K562 (cell line): ENCODE data around the gene ANKS1A. TPM values are rescaled to one million over a fixed set of nuclear protein-coding genes. Genes with fewer than 3 reads are reported as not detected.

Experiments used
- BCOR ChIP-seq: fragments of 450-650 bp; IDR thresholded peaks from 2 replicates; pipeline ENCODE4 v1.6.1; 2016
- CBX5 ChIP-seq: IDR thresholded peaks from 2 replicates; pipeline ENCODE4 v1.6.1; 2014; ENCODE audit warnings: low read depth, borderline replicate concordance
- CEBPB ChIP-seq: fragments of 450-650 bp; IDR thresholded peaks from 2 replicates; pipeline ENCODE4 v1.6.1; 2016; ENCODE audit warnings: missing genetic modification characterization, missing compliant biosample characterization
- CREB5 ChIP-seq: fragments of 250-450 bp; sonication (Bioruptor Pico); IDR thresholded peaks from 2 replicates; pipeline ENCODE4 v1.5.0; 2020; ENCODE audit warnings: mild to moderate bottlenecking
- CTCF ChIP-seq, 3 experiments: IDR thresholded peaks in 2 of 3; conservative IDR thresholded peaks in 1 of 3; 2 replicates each; pipeline ENCODE4 v1.5.1; 2011 to 2012; ENCODE audit warnings: low read length in 3 of 3, mild to moderate bottlenecking in 3 of 3, control low read depth in 2 of 3, improper control_type of control experiment in 1 of 3, inconsistent platforms in 1 of 3, low read depth in 1 of 3, mixed read lengths in 1 of 3, moderate library complexity in 1 of 3; ENCODE audit not compliant: insufficient read depth in 2 of 3
- FUS ChIP-seq: fragments of 200-400 bp; formaldehyde crosslinking; optimal IDR thresholded peaks from 2 replicates; pipeline ENCODE3; 2017; ENCODE audit warnings: low read depth, low read length
- GTF2E2 ChIP-seq: fragments of 200-800 bp; sonication (Bioruptor generic); IDR thresholded peaks from 2 replicates; pipeline ENCODE4 v1.6.1; 2016; ENCODE audit warnings: missing genetic modification characterization, missing compliant biosample characterization
- HDAC2 ChIP-seq: fragments of 450-650 bp; IDR thresholded peaks from 2 replicates; pipeline ENCODE4 v1.6.1; 2016; ENCODE audit warnings: mild to moderate bottlenecking
- HOXB6 ChIP-seq: fragments of 250-450 bp; sonication (Bioruptor Pico); IDR thresholded peaks from 2 replicates; pipeline ENCODE4 v1.5.1; 2022; ENCODE audit warnings: mild to moderate bottlenecking, borderline replicate concordance
- JUND ChIP-seq, 2 experiments: IDR thresholded peaks; 2 replicates in 1 of 2; 3 replicates in 1 of 2; pipeline ENCODE4 v1.6.1; 2011; ENCODE audit warnings: borderline replicate concordance in 2 of 2, low read depth in 2 of 2, low read length in 2 of 2, improper control_type of control experiment in 1 of 2, missing biosample characterization in 1 of 2, missing genetic modification characterization in 1 of 2, missing genetic modification reagents in 1 of 2
- NRF1 ChIP-seq, 2 experiments: fragments of 450-650 bp; IDR thresholded peaks in 1 of 2; conservative IDR thresholded peaks in 1 of 2; 2 replicates each; pipeline ENCODE4 v1.6.1; 2014; ENCODE audit warnings: mild to moderate bottlenecking in 2 of 2
- PKNOX1 ChIP-seq: fragments of 450-650 bp; IDR thresholded peaks from 2 replicates; pipeline ENCODE4 v1.6.1; 2016
- PML ChIP-seq: IDR thresholded peaks from 2 replicates; pipeline ENCODE4 v1.6.1; 2012; ENCODE audit warnings: low read length, inconsistent platforms
- POLR3G ChIP-seq: IDR thresholded peaks from 2 replicates; pipeline ENCODE4 v1.6.1; 2011; ENCODE audit not compliant: insufficient read length, insufficient replicate concordance; ENCODE audit errors: extremely low read depth
- PRMT5 ChIP-seq: sonication (generic); formaldehyde crosslinking; IDR thresholded peaks from 2 replicates; pipeline ENCODE4 v1.5.0; 2020; ENCODE audit warnings: missing genetic modification reagents
- PTRF ChIP-seq: fragments of 450-650 bp; IDR thresholded peaks from 2 replicates; pipeline ENCODE4 v1.6.1; 2016; ENCODE audit warnings: mild to moderate bottlenecking, missing genetic modification characterization, missing compliant biosample characterization
- RBM25 ChIP-seq: fragments of 200-400 bp; formaldehyde crosslinking; IDR thresholded peaks from 2 replicates; pipeline ENCODE4 v1.6.1; 2018; ENCODE audit warnings: low read length, low read depth, moderate library complexity; ENCODE audit not compliant: severe bottlenecking
- RCOR1 ChIP-seq, 2 experiments: IDR thresholded peaks; 2 replicates each; pipeline ENCODE4 v1.6.1; 2012; ENCODE audit warnings: low read depth in 2 of 2, low read length in 2 of 2, borderline replicate concordance in 1 of 2, improper control_type of control experiment in 1 of 2
- SMARCA5 ChIP-seq: fragments of 450-650 bp; IDR thresholded peaks from 2 replicates; pipeline ENCODE4 v1.6.1; 2016
- ZC3H11A ChIP-seq: IDR thresholded peaks from 2 replicates; pipeline ENCODE4 v1.6.1; 2012; ENCODE audit warnings: low read depth, low read length, improper control_type of control experiment
- ZNF12 ChIP-seq: sonication (generic); formaldehyde crosslinking; IDR thresholded peaks from 2 replicates; pipeline ENCODE4 v1.4.0; 2020; ENCODE audit warnings: mild to moderate bottlenecking, missing genetic modification reagents
- ZNF445 ChIP-seq: fragments of 250-450 bp; sonication (Bioruptor Pico); IDR thresholded peaks from 2 replicates; pipeline ENCODE4 v1.4.0; 2020; ENCODE audit warnings: low read depth, mild to moderate bottlenecking, moderate library complexity
- ZNF76 ChIP-seq: fragments of 250-450 bp; sonication (Bioruptor Pico); IDR thresholded peaks from 2 replicates; pipeline ENCODE4 v1.4.0; 2020; ENCODE audit warnings: mild to moderate bottlenecking, moderate library complexity, borderline replicate concordance
- ZSCAN32 ChIP-seq: fragments of 450-650 bp; formaldehyde crosslinking; IDR thresholded peaks from 2 replicates; pipeline ENCODE4 v1.4.0; 2020; ENCODE audit warnings: mild to moderate bottlenecking, moderate library complexity
- polyA plus RNA-seq, 8 experiments: library from polyadenylated mRNA; depleted of rRNA in 4 of 8; stranded (reverse) in 5 of 8; unstranded in 3 of 8; fragments of >200 nt; fragmentation: Nextera tagmentation in 2 of 8; fragmentation: Illumina TruSeq in 1 of 8; extraction: Ambion mirVana in 2 of 8; extraction: Trizol in 1 of 8; gene quantifications; 2 replicates each; pipeline versions ENCODE4 v1.2.1 to v1.2.3, GENCODE V29; 2011 to 2014; ENCODE audit warnings: inconsistent platforms in 1 of 8, missing spikeins in 1 of 8
- total RNA-seq, 7 experiments: library from RNA; depleted of rRNA in 6 of 7; stranded (reverse); fragments of >200 nt in 6 of 7; fragmentation: Illumina TruSeq in 2 of 7; extraction: Trizol in 2 of 7; gene quantifications; 2 replicates each; pipeline versions ENCODE4 v1.2.1 to v1.2.3, GENCODE V29; 2011 to 2021; ENCODE audit warnings: low replicate concordance in 1 of 7
- TF ChIP-seq, protein P1 (sequence below), 2 experiments: fragments of 450-650 bp in 1 of 2; sonication (generic) in 1 of 2; formaldehyde crosslinking in 1 of 2; IDR thresholded peaks in 1 of 2; conservative IDR thresholded peaks in 1 of 2; 2 replicates each; pipeline versions ENCODE4 v1.6.1 to v1.8.1; 2016 to 2023; ENCODE audit warnings: mild to moderate bottlenecking in 2 of 2, moderate library complexity in 2 of 2, inconsistent platforms in 1 of 2, missing genetic modification reagents in 1 of 2

Gene ANKS1A
- total and polyA plus RNA-seq, 9 of the 15 experiments (the other 6 are each of a cell fraction or from before 2014, with no cell fraction given): 1.1 to 13.8 (median 5.3) TPM

- no peak for TF ChIP-seq GTF2E2 (tag)
- no peak for TF ChIP-seq FUS
- no peak for TF ChIP-seq ZC3H11A
- peak; percentile 39; the same call in 1 of the 2 replicates for TF ChIP-seq CEBPB (tag)
- no peak for TF ChIP-seq ZNF76 (CRISPR knock-in tag)
- TF ChIP-seq ZNF12: no peak
- 0 out of 2 replicates have a peak, but pooled peaks have one; percentile 58 for TF ChIP-seq SMARCA5
- TF ChIP-seq PRMT5 (CRISPR knock-in tag): no peak
- TF ChIP-seq ZNF445 (CRISPR knock-in tag): no peak
- TF ChIP-seq RCOR1 (IDR thresholded peaks at IDR 0.05; ENCODE audit: borderline replicate concordance in 1 of 2, low read depth in 2 of 2, low read length in 2 of 2): peak in 1 of 2 experiments; percentile 30; a peak in 1 of 4 replicates
- TF ChIP-seq CREB5: no peak
- no peak for TF ChIP-seq PKNOX1
- TF ChIP-seq PTRF (tag): no peak
- TF ChIP-seq, protein P1, sequence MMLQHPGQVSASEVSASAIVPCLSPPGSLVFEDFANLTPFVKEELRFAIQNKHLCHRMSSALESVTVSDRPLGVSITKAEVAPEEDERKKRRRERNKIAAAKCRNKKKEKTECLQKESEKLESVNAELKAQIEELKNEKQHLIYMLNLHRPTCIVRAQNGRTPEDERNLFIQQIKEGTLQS (IDR thresholded peaks at IDR 0.05): peak; percentile 78
- TF ChIP-seq, protein P1 (CRISPR knock-in tag; conservative IDR thresholded peaks at IDR 0.05): peak; percentile 56; the same call in 1 of the 2 replicates
- peak; percentile 55; the same call in 1 of the 2 replicates for TF ChIP-seq HDAC2
- no peak for TF ChIP-seq PML
- TF ChIP-seq NRF1 (conservative IDR thresholded peaks at IDR 0.05 in 1 of 2, IDR thresholded peaks at IDR 0.05 in 1 of 2): no peak
- no peak for TF ChIP-seq JUND (IDR thresholded peaks at IDR 0.05; ENCODE audit: borderline replicate concordance, low read depth, low read length)
- peak; percentile 70; the same call in 2 of the 3 replicates for TF ChIP-seq JUND (tag; IDR thresholded peaks at IDR 0.05; ENCODE audit: borderline replicate concordance, low read depth, low read length)
- TF ChIP-seq ZSCAN32: no peak
- TF ChIP-seq POLR3G: no peak
- no peak for TF ChIP-seq HOXB6
- TF ChIP-seq CTCF (IDR thresholded peaks at IDR 0.05 in 2 of 3, conservative IDR thresholded peaks at IDR 0.05 in 1 of 3; ENCODE audit: insufficient read depth in 2 of 3, low read depth in 1 of 3, low read length in 3 of 3): no peak
- TF ChIP-seq BCOR: peak; percentile 91
- no peak for TF ChIP-seq CBX5
- peak; percentile 85 for TF ChIP-seq RBM25
These were observed 33.2 kb downstream of the ANKS1A start (continued) for GRCh38 chr6:34922177-34922663.
